ENCODE data around the gene AFG1L.
"Not testable (repeated sequence)": the region's sequence is repeated elsewhere in the genome, so short reads cannot be mapped to it uniquely, and the experiment has no call there.

AFG1L gene

DNA sequence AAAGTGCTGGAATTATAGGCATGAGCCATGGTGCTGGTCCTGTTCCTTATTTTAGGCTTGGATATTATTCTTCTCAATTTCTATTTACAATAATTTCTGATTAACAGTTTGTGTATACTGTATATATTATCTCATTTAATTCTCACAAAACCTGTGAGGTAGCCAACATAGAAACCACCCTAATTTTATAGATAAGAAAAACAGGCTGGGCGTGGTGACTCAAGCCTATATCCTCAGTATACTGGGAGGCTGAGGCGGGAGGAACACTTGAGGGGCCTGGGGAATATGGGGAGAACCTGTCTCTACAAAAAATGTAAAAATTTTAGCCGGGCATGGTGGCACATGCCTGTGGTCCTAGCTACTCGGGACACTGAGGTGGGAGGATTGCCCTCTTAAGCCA lies 3.8 kb upstream of the AFG1L start:
- no peak for DNase-seq (ENCODE audit: low read depth)

DNA sequence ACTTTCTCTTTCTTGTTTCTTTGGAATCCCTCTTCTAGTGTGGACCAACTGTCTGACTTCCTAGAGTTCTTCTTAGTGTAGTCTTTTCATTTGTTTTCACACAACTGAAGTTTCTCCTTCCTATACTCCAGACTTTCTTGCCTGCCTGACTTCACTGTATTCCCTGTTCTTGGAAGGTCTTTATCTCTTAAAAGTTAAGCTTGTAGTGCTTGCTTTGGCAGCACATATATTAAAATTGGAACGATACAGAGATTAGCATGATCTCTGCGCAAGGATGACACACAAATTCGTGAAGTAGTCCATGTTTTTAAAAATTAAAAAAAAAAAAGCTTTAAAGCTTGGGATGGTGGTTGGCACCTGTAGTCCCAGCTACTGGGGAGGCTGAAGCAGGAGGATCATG lies 2.3 kb upstream of the AFG1L start:
- not testable (repeated sequence) for DNase-seq (ENCODE audit: low read depth)

DNA sequence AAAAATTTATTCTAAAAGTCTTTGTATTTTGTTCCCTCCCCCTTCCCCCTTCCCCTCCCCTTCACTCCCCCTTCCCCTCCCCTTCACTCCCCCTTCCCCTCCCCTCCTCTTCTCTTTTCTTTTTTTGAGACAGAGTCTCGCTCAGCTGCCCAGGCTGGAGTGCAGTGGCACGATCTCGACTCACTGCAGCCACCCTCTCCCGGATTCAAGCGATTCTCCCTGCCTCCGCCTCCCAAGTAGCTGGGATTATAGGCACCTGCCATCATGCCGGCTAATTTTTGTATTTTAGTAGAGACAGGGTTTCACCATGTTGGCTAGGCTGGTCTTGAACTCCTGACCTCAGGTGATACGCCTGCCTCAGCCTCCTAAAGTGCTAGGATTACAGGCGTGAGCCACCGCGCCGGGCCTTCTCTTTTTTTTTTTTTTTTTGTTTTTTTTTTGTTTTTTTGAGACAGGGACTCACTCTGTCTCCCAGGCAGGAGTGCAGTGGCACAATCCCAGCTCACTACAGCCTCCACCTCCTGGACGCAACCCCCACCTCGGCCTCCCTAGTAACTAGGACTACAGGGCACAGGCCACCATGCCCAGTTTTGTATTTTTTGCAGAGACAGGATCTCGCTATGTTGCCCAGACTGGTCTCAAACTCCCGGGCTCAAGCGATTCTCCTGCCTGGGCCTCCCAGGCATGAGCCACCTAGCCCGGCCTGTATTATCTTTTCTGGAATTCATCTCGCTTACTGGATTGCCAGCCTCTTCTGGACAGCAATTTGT lies 1.1 kb upstream of the AFG1L start:
- no peak for DNase-seq (ENCODE audit: low read depth)

DNA sequence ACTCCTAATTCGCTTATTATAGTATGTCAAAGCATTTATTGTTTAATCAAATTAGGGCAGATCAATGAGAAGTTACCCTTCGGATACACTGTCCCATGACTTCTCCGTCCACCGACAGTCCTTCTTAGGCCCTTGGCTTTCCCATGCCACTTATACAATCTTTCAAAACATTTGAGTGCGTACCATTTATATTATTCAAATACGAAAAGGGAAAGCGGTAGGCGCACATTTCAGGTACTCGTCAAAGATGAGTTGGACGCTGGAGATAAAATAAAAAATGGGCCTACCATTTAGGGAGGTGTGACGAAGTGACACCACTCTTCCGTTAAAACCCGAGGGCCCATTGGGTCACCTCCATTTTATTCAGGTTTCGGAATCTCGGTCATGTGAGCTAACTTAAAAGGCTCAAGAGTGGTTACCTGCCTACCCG lies 542 bp upstream of the AFG1L start:
- DNase-seq (ENCODE audit: low read depth): no peak

DNA sequence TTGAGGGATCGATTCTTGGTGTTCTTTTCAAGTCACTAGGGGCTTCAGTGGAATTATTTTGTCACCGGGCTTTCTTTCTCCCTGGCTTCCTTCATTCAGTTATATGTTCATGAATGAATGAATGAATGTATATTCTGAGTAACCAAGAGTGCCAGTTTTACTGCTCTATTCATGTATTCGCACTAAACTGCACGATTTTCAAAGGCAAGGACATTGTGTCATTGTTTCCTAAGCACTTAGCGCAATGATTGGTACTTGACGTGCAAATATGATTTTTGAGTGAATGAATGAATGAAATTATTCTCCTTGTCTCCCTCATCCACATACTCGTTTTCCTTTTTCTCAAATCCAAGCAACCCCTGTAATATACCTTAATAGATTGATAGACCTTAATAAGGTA lies 822 bp downstream of the AFG1L start:
- no peak for DNase-seq (ENCODE audit: low read depth)

DNA sequence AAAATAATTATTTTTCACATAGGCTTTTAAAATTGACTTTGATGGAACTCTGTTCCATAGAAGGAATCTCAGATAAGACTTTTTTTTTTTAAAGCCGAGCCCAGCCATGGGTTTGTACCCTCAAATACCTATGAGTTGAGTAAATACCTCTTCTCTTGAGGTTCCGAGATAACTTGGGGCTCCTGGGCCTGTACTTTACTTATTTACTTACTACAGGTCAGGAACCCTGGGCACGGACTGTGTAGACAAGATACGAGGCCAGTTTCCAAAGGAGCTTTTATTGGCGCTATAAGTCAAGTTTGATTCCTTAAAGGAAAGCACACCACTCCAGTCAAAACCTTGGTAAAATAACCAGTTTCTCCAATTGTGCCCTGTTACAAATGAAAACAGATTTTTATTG lies 7.5 kb downstream of the AFG1L start:
- DNase-seq (ENCODE audit: low read depth): no peak

DNA sequence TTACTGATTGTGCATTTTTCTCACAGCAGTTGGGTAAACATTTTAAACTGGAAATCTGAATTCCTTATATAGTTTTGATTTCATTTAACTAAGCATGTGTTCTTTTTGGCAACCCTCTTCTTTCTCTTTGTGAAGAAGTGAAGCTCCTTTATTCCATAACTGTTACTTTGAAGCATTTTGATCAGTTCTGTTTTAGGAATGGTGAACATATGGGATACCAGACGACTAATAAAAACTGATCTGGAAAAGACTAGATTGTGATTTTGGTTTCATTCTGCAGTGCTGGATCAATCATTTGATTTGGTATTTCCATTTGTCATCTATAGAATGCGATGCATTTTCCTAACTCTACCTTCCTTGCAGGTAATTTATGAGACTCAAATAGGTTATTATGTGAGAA lies 9.8 kb downstream of the AFG1L start:
- DNase-seq (ENCODE audit: low read depth): no peak

DNA sequence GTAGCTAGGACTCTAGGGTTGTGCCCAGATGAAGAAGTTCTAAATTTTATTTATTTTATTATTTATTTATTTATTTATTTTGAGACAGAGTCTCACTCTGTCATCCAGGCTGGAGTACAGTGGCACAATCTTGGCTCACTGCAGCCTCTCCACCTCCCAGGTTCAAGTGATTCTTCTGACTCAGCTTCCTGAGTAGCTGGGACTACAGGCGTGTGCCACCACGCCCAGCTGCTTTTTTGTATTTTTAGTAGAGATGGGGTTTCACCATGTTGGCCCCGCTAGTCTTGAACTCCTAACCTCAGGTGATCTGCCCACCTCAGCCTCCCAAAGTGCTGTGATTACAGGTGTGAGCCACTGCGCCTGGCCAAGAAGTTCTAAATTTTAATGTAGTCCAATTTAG lies 13.8 kb downstream of the AFG1L start:
- DNase-seq (ENCODE audit: low read depth): not testable (repeated sequence)

DNA sequence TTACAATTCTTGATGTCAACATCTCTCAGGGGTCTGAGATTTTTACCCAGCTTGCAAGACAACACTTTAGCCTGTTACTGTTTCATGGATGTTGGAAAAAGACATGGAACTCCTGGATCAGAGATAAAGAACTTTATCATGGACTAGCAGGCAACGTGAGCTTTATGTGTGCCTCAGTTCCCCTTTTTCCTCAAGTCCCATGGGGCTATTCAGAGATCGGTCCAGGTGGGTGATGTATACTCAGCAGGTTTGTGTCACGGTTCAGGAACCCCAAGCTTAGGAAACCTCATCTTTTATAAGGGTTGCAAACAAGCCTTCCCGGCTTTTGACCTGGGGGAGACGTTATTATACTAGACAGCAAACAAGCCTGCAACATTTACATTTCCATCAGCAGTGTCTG lies 15.0 kb downstream of the AFG1L start:
- no peak for DNase-seq (ENCODE audit: low read depth)

DNA sequence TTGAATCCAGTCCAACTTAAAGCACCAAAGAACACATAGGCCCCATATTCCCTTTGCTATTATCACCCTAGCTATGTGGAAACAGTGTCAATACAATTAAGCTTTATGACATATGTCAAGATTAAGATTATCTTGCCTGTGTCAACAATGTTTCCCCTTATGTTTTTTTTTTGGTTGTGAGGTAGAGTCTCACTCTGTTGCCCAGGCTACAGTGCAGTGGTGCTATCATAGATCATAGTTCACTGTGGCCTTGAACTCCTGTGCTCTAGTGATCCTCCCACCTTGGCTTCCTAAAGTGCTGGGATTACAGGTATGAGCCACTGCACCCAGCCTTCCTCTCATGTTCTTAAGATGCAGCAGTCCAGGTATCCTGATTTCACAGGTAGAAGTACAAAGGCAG lies 17.8 kb downstream of the AFG1L start:
- DNase-seq (ENCODE audit: low read depth): no peak

DNA sequence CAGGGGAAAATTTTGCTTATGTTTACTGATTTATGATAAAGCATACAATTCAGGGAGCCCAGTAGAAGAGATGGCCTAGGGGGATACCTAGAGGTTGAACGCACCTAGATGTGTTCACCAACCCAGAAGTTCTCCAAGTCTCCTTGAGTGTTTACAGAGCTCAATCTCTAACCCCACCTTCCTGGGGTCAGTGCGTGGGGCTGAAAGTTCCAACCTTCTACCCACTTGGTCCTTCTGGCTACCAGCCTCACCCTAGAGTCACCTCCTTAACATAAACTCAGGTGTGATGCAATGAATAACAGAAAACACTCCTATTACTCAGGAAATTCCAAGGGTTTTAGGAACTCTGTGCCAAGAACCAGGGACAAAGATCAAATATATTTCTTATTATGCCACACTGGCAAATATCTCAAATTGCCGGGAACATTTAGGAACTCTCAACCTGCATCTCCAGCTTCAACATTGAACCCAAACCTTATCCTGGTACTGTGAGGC lies 26.4 kb downstream of the AFG1L start:
- no peak for DNase-seq (ENCODE audit: low read depth)

DNA sequence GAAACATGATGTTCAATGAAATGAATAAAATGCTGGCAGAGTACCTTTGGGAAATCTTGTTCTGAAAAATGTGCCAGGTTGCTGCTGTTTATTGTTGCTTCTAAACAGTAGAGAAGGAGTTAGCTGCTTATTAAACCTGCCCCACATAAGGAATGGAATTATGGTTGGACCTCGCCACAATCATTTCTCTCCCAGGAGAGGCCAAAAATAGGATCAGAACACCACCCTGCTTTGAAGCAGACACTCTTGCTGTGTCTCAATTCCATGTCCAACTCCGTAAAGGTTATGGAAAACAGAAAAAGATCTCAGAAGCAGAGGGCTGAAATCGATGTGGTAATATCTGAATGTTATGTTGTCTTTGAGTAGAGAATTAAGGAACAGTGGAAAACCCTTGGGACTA lies 27.9 kb downstream of the AFG1L start:
- DNase-seq (ENCODE audit: low read depth): no peak

DNA sequence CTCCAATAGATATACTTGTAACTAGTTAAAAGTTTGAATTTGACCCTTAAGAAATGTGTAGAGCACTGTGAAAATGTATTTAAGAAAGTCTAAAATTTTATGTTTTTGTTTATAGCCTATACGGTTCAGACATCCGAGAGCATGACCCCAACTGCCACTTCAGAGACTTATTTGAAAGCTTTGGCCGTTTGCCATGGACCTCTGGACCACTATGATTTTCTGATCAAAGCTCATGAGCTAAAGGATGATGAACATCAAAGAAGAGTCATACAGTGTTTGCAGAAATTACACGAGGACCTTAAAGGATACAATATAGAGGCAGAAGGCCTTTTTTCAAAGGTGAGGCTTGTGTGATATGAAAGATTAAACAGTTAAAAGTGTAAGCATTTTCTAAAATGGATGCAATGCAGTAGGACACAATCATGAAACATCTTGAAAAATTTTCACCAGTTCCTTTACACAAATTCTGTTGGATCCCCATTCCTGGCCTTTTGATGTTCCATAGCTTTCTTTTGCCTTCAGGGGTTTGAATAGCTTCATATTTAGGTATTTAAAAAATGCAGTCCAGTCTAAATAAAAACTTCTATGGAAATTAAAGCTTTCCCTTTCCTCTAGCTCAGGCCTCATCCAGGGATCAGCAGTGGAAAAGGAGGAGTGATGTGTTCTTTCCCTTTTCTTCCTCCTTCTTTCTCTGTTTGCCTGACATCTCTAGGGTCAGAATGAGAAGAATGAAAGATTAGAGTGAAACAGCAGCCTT lies 29.0 kb downstream of the AFG1L start:
- DNase-seq (ENCODE audit: low read depth): no peak

DNA sequence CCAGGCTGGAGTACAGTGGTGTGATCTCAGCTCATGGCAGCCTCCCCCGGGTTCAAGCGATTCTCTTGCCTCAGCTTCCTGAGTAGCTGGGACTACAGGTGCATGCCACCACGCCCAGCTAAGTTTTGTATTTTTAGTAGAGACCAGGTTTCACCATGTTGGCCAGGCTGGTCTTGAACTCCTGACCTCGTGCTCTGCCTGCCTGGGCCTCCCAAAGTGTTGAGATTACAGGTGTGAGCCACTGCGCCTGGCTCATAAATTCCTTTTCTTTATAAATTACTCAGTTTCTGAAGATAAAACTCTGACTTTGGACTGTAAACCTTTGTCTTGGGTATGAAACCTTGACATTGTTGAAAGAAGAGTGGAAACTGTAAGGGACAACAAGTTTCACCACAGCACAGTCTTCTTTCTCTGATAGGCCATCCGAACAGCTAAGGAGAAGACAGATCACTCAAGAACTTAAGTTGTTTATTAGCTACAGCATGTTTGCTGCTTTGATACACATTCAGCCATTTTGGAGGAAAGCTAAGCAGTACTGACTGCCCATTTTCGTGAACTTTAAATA lies 35.4 kb downstream of the AFG1L start:
- DNase-seq (ENCODE audit: low read depth): not testable (repeated sequence)

DNA sequence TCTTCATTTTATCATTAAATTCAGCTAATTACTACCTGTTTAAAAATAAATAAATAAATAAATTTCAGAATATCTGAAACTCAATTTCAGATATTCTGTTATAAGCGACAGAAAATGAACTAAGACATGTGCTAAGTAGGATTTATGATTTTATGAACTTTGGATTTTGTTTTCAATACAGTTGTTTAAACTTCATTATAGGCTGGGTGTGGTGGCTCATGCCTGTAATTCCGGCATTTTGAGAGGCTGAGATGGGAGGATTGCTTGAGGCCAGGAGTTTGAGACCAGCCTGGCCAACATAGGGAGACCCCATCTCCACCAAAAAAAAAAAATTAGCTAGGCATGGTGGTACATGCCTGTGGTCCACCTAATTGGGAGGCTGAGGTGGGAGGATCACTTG lies 36.0 kb downstream of the AFG1L start:
- no peak for DNase-seq (ENCODE audit: low read depth)

DNA sequence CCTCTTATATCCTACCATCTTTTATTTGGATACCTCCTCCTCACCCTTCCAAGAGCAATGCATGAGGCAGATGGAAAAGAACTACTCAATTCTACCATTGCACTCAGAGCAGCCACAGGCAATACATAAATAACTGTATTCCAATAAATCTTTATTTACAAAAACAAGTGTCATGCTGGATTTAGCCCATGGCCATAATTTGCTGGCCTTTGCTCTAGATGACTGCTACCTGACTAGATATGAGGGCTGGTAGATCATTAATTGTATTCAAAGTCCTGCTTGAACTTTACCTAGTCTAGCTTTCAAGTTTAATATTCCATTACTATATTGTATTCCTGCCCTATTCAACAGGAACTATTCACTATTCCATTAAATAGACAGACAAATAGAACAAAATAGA lies 37.1 kb downstream of the AFG1L start:
- no peak for DNase-seq (ENCODE audit: low read depth)

DNA sequence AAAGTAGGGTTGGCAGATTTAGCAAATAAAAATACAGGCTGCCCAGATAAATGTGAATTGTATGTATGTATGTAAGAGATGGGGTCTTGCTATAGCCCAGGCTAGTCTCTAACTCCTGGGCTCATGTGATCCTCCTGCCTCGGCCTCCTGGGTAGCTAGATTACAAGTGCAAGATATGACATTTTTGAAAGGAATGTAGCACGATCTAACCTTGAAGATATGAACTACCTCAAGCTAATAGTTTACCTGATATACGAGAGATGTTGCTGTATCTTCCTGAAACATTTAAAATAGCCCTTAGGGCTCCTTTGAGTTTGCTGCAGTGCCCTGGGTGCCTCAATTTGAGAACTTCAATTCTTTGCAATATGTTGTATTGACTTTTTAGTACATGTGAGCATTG lies 42.1 kb downstream of the AFG1L start:
- no peak for DNase-seq (ENCODE audit: low read depth)

DNA sequence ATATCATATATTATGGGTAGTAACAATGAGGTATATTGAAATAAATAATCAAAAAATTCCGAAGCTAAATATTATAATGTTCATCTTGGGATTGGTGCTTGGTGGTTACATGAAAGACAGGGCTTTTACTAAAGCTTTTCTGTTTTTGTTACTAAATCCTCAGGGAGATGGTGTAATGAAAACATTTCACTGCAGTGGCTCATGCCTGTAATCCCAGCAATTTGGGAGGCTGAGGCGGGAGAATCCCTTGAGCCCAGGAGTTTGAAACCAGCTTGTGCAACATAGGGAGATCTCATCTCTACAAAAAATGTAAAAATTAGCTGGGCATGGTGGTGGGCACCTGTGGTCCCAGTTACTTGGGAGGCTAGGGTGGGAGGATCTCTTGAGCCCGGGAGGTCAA lies 42.9 kb downstream of the AFG1L start:
- DNase-seq (ENCODE audit: low read depth): no peak

DNA sequence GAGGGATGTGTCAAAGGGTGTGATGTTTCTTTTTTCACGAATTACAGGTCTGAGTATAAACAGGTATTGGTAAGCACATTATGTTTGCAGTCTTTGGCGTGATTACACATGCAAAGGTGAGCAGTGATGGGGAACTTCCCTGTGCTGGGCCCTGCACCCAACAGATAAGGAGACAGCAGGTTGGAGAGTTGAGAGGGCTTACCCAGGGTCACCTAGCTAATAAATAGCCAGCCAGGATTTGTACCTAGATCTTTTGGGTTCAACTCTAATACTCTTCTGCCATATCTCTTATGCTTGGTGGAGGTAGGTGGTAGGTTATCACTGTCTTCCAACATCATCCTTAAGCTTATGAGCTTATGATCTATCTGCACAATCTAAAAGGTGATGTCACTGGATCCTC lies 46.5 kb downstream of the AFG1L start:
- DNase-seq (ENCODE audit: low read depth): no peak

DNA sequence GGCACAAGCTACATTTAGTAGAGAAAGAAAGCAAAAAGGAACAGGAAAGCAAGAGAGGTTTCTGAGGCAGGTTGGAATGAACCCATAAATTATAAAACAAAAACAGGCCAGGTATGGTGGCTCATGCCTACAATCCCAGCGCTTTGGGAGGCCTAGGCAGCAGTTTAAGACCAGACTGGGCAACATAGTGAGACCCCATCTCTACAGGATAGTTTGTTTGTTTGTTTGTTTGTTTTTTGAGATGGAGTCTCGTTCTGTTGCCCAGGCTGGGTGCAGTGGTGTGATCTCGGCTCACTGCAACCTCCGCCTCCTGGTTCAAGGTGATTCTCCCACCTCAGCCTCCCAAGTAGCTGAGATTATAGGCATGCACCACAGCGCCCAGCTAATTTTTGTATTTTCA lies 49.0 kb downstream of the AFG1L start:
- no peak for DNase-seq (ENCODE audit: low read depth)

DNA sequence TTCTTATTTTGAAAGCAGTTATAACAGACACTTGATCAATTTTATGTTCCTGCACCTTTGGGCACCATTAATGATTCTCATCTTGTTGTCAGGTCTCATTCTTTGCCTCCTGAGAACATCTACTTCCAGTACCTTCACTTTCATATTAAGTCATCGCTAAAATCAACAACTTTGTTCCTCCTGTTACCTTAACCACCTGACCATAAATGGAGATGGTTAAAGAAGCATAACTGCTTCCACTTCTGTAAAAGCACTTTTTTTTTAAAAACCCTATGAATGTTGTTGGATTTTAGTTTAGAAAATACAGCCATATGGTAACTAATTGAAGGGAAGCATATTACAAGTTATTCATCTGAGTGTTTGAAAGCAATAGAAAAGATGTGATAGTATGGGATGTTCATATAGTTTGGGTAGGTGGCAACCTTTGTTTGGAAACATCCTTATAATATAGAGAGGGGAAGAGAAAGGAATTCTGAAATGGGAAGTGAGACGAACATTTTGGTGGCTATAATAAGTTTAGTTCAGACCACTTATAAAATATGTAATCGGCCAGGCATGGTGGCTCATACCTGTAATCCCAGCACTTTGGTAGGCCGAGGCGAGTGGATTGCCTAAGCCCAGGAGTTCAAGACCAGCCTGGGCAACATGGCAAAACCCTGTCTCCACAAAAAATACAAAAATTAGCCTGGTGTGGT lies 53.9 kb downstream of the AFG1L start:
- no peak for DNase-seq (ENCODE audit: low read depth)

DNA sequence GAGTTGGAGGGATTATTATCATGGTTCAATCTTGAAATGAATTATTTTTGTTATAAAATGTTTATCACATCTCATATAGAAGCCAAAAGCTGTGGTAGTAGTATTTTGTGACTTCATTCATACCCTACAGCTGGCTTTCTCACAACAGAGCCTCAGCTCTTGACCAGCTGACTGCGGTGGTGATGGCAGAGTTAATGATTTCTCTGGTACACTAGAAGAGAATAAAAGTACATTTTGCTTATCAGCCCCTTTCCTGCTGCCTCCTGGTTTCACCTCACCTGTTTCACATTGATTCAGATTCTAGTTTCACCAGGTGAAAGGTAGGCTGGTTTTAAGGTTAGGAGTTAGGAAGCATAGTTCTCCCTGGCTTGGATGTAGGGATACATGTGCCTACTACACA lies 55.7 kb downstream of the AFG1L start:
- DNase-seq (ENCODE audit: low read depth): no peak

DNA sequence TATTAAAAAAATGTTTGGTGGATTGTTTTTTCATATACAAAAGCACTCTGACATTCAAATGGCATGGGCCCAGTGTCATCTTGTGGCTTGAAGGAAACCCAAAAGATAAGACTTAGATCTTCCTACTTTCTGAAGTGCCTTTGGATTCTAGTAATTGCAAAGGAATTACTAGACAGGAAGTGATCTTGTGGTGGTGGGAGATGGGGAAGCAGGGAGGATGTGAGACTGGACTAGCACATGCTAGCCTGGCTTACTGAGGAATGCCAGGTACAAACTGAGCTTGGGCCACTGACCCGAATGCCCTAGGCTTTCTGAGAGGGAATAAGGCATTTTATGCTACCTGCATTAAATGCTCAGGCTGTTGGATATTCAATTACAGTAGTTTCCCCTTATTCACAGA lies 59.0 kb downstream of the AFG1L start:
- no peak for DNase-seq (ENCODE audit: low read depth)
